SJCRH30 (cell line): ENCODE data around the gene NDUFC1. TPM values are rescaled to one million over a fixed set of nuclear protein-coding genes. Genes with fewer than 3 reads are reported as not detected.

Experiments
- DNase-seq, 2 experiments: peaks; one replicate each; pipeline ENCODE4 v3.0.0-alpha.2; 2015 to 2020
- H3K27ac ChIP-seq: fragments of 250-450 bp; sonication (Bioruptor Pico); 2 replicates; pipeline ENCODE4 v1.5.1; 2020; ENCODE audit warnings: mild to moderate bottlenecking, moderate library complexity
- H3K27me3 ChIP-seq: fragments of 250-450 bp; sonication (Bioruptor Pico); 2 replicates; pipeline ENCODE4 v1.5.1; 2020; ENCODE audit warnings: mild to moderate bottlenecking, moderate library complexity
- H3K36me3 ChIP-seq: fragments of 250-450 bp; sonication (Bioruptor Pico); 2 replicates; pipeline ENCODE4 v1.5.1; 2020; ENCODE audit warnings: mild to moderate bottlenecking, moderate library complexity
- H3K4me1 ChIP-seq: fragments of 250-450 bp; sonication (Bioruptor Pico); 2 replicates; pipeline ENCODE4 v1.5.1; 2020; ENCODE audit warnings: mild to moderate bottlenecking, moderate library complexity
- H3K4me3 ChIP-seq: fragments of 250-450 bp; sonication (Bioruptor Pico); 2 replicates; pipeline ENCODE4 v1.5.1; 2020; ENCODE audit warnings: mild to moderate bottlenecking, moderate library complexity
- H3K9me3 ChIP-seq: fragments of 250-450 bp; sonication (Bioruptor Pico); replicated peaks from 2 replicates; pipeline ENCODE4 v1.5.1; 2020; ENCODE audit warnings: mild to moderate bottlenecking, moderate library complexity
- total RNA-seq: library from RNA; depleted of rRNA; stranded (reverse); fragments of >200 nt; shearing (Covaris generic); gene quantifications from 2 replicates; pipeline ENCODE4 v1.2.3, GENCODE V29; 2014; rRNA removed

Gene NDUFC1
- total RNA-seq, 1 experiment from 2014 or later: 40.0 TPM

DNA sequence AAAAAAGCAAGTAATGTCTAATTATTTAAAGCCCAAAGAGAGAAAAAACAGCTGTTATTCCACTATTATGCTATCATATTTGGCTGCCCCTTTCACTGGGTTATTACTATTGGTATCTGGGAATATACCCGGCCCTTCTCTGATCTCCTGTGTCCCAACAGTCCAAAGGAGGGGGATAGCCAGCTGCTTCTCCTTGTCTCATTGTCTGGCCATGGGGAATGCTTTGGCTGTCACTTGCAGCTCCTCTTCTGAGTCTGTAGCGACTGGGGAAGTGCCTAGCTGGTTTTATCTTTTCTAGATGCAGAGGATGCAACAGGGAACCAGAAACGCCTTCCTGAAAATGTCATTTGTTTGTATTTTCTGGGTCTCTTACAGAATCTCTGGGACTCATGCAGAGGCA lies 56.1 kb downstream of the NDUFC1 start:
- peak overlapping the region; percentile 98 for H3K27ac ChIP-seq
- DNase-seq: peak; percentile 80 to 87
- peaks cover 40% of the 10 kb centered on the region for H3K4me1 ChIP-seq

DNA sequence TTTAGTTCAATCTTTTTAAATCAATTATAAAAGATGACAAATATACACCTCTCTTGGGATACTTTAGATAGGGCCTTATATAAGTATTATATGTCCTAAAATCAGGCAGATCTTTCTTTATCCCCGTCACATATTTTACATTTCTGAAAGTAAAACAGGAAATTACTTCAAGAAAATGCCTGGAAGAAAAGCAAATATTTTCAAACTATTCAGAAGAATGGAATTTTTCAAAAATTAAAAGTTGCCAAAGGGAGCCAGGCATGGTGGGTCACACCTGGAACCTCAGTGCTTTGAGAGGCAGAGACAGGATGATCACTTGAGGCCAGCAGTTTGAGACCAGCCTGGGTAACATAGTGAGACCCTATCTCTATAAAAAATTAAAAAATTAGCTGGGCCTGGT lies 56.7 kb downstream of the NDUFC1 start:
- Histone ChIP-seq H3K27me3 (no peaks in the 10 kb centered on the region), H3K27ac (peak overlapping the region; percentile 98), H3K4me3 (no peak overlapping the region), H3K4me1 (peaks cover 42% of the 10 kb centered on the region), H3K36me3 (no peaks in the 10 kb centered on the region), H3K9me3 (no peaks in the 10 kb centered on the region)
- no peak for DNase-seq

More for the DNA sequence above, 56.1 kb downstream of the NDUFC1 start:
- Histone ChIP-seq H3K27me3 (no peaks in the 10 kb centered on the region), H3K36me3 (no peaks in the 10 kb centered on the region), H3K9me3 (no peaks in the 10 kb centered on the region), H3K4me3 (no peak overlapping the region)

DNA sequence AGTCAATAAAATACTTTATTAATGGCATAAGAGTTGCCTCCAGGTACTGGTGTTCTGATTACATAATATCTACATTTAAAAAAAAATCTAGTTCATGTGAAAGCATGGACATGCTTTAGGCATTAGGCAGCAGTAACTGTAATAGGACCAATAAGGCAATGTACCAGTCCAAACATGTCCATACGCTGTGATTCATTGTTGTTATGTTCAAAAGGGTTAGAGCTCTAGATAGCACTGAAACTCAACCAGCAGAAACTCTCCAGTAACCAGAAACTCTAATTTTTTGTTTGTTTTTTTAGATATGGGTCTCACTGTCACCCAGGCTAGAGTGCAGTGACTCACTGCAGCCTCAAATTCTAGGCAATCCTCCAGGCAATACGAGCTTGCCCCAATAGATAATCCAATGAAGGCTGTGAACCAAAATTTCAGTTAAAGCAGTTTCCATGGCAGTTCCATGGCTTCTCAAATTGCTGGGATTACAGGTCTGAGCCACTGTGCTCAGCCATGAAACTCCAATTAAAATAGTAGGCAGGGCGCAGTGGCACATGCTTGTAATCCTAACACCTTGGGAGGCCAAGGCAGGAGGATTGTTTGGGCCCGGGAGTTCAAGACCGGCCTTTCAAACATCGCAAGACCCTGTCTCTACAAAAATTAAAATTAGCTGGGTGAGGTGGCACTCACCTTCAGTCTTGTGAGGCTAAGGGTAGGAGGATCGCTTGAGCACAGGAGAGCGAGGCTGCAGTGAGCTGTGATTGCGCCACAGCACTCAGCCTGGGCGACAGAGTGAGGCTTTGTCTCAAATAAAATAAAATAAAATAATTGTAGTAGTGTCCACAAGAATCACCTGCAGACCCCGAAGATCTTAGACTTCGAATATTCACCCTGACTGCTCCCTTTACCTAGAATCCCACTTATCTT lies 58.6 kb downstream of the NDUFC1 start:
- H3K4me1 ChIP-seq: peaks cover 42% of the 10 kb centered on the region
- DNase-seq: peak; percentile 76 to 91

DNA sequence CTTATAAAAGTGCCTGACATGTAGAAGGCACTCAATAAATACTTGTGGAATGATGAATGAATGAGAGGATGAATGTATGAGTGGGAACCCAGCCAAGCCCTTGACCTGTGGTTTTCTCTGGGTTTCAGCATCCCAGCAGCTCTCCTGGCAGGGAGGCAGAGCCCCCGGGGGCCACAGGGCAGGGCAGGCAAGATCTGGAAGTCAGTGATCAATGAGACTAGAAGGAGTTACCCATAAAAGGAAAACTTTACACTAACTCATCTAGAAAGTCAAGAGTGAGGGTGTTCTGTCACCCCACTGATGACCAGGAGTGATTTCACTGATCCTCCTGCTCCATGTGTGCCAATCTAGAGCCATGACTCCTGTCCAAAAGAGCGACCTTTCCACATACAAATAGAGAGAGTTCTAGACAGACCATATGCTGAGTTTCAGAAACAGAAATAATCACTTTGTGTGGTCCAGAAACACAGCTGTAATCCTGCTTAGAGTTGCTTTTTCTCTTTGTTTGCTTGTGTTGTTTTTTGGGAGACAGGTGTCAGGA lies 59.7 kb downstream of the NDUFC1 start:
- peaks cover 42% of the 10 kb centered on the region for H3K4me1 ChIP-seq
- no peaks in the 10 kb centered on the region for H3K36me3 ChIP-seq
- DNase-seq: peak; percentile 79 to 84
- peak overlapping the region; percentile 98 for H3K27ac ChIP-seq
- H3K4me3 ChIP-seq: peak overlapping the region; percentile 59
- H3K9me3 ChIP-seq: no peaks in the 10 kb centered on the region
- H3K27me3 ChIP-seq: no peaks in the 10 kb centered on the region

More for the DNA sequence above, 58.6 kb downstream of the NDUFC1 start:
- Histone ChIP-seq H3K9me3 (no peaks in the 10 kb centered on the region), H3K36me3 (no peaks in the 10 kb centered on the region), H3K4me3 (peak overlapping the region; percentile 59), H3K27me3 (no peaks in the 10 kb centered on the region), H3K27ac (peak overlapping the region; percentile 98)

DNA sequence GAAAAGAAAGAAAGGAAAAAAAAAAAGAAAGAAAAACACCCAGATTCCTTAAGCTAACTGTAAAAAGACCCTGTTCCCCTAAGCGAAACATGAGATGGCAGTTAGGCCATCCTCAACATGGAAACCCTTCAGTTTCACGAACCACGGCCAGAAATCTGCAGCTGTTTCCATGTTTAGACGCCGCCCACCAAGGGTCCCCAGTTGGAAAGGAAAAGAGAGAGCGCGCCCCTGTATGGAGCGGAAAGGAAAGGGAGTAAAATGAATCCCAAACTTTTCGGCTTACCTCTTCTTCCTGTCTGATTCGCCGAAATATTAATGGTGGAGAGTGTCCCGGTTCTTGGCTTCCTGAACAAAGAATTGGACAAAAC lies 60.5 kb downstream of the NDUFC1 start:
- Histone ChIP-seq H3K4me3 (peak overlapping the region; percentile 59), H3K9me3 (no peaks in the 10 kb centered on the region), H3K27ac (peak overlapping the region; percentile 98), H3K4me1 (peaks cover 42% of the 10 kb centered on the region), H3K27me3 (no peaks in the 10 kb centered on the region), H3K36me3 (no peaks in the 10 kb centered on the region)
- DNase-seq: peak; percentile 86 to 92

DNA sequence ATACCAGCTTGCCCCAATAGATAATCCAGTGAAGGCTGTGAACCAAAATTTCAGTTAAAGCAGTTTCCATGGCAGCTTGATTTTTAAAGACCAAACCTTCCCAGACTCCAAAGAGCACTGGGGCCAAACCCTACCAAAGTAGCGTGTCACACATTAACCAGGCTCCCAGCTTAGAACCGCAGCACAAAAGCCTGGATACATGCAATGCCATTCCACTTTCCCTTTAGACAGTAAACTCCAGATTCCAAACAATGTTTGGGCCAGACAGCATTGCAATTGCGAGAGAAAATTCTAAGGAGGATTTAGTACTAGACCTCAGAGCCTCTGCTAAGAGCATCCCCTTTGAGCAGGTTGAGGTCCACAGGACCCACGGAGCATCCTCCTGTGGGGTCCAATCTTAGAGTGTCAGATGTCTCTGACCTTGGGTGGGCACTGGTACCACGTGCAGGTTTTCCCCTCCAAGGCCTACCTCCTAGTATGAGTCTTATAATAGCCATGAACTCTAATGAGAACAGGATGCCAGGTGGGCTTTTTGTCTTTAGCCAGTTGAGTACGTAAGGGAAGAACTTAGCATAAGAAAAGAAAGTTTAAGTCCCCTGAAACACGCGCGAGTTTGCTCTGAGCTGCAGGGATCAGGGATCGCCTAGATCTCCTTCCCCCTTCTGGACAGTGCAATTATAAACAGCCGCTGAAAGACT lies 61.0 kb downstream of the NDUFC1 start:
- Histone ChIP-seq H3K4me1 (peaks cover 38% of the 10 kb centered on the region), H3K36me3 (no peaks in the 10 kb centered on the region), H3K9me3 (no peaks in the 10 kb centered on the region), H3K4me3 (peak overlapping the region; percentile 59), H3K27ac (peak overlapping the region; percentile 98), H3K27me3 (no peaks in the 10 kb centered on the region)
- peak; percentile 70 to 82 for DNase-seq

Other genes with a start within 250 kb of the NDUFC1 start
- 51.2 and 55.9 TPM in 2 replicates for gene ELF2, start 125.3 kb downstream of the NDUFC1 start, total RNA-seq
- 22.3 and 27.2 TPM in 2 replicates for gene MGARP, start 22.3 kb downstream of the NDUFC1 start, total RNA-seq
- 80.3 and 82.0 TPM in 2 replicates for gene NAA15, start 972 bp downstream of the NDUFC1 start, total RNA-seq
- 7.7 and 8.4 TPM in 2 replicates for gene RAB33B, start 151.6 kb upstream of the NDUFC1 start, total RNA-seq